ENCODE data around the gene DNASE1L3.

The DNASE1L3 gene

DNA sequence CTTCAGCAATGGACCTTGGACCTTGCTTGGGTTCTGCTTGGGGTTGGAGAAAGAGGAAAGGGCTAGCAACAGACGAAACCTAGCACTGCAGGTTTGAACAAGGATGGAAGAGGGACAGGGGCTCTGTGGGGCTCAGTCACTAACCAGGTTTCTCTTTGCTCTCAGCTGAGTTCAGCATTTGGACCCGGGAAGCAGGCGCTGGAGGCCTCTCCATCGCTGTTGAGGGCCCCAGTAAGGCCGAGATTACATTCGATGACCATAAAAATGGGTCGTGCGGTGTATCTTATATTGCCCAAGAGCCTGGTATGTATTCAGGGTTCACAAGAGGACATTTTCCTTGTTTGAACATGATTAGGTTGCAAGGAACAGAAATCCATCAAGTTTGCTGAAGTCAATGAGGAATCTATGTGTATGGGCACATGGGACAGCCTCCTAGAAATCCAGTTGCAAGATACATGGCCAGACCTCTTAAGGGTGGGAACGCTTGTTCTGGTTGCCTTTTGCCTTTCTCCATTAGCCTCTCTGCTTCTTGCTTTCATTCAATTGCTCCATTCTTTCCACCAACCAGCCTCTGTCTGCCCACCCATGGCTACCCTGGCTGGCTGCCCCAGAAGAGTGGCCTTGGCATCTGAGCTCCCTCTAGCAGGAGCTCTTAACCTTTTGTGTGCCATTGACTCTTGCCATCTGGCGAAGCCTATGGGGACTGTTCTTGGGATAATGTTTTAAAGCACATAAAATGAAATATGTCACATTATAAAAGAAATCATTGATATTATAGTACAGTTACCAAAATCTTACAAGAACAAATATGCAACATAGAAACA lies 55.9 kb downstream of the DNASE1L3 start:
- no peak for DNase-seq

DNA sequence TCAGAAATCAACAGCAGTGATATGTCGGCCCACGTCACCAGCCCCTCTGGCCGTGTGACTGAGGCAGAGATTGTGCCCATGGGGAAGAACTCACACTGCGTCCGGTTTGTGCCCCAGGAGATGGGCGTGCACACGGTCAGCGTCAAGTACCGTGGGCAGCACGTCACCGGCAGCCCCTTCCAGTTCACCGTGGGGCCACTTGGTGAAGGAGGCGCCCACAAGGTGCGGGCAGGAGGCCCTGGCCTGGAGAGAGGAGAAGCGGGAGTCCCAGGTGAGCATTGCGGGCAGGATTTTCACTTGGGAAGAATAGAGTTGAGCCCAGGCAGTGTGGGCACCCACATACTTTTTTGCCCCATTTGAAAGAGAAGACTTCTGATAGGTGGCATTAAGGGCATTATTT lies 57.4 kb downstream of the DNASE1L3 start:
- DNase-seq = no peak

DNA sequence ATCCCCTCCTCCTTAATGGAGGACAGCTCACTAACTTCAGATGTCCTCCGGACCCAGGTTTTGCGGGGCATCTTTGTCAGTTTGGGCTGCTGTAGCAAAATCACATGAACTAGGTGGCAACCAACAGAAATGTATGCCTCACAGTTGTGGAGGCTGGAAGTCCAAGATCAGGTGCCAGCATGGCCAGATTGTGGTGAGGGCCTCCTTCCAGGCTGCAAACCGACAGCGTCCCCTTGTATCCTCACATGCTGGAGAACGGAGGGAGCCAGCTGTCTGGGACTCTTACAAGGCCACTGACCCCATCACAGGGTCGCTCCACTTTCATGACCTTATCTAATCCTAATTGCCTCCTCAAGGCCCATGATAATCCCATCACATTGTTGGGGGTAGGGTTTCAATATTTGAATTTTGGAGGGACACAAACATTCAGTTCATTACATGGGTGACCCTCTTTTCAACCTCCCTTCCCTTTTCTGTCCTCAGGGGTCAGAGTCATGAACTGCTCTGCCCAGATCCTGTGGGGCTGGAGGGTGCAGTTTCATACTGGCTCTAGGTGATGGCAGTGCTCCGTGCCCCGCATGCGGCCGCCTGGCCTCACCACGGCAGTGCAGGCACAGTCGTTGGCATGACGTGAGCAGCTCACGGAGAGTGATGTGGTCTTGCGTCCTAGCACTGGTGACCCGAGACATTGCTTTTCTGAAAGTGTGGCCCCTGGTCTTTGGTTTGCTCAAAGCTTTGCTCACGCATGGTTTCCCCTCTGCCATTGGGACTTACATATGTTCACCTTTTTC lies 58.4 kb downstream of the DNASE1L3 start:
- no peak for DNase-seq

DNA sequence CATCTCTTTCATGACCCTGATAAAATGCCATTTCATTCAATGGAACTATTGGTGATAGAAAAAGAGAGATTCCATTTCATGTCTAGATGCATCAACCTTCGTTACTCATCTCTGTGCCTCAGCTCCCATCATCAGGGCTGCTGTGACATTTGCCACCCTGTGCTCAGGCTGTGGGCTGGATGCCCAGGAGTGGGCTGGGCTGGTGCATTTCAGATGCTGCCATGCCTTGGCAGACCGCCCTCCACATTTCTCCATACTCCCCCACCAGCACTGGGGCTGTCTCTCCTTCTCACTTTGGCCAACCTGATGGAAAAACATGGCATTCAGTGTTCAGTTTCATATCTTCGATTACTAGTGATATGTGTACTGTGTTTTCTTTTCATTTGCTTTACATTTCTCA lies 59.1 kb downstream of the DNASE1L3 start:
- no peak for DNase-seq

DNA sequence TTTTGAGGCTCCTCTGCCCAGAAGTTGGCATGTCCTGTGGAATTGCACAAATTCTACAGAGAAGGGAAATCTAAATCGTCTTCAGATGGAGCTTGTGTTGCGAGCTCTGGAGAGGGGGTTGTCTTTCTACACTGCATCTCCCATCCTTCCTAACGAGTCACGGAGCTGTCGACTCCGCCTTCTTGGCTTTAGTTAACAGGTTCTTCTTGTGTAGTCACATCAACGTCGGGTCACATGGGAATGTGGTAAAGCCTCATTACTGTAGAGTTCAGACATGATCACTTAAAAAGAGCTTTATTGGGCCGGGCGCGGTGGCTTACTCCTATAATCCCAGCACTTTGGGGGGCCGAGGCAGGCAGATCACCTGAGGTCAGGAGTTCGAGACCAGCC lies 60.0 kb downstream of the DNASE1L3 start:
- no peak for DNase-seq

DNA sequence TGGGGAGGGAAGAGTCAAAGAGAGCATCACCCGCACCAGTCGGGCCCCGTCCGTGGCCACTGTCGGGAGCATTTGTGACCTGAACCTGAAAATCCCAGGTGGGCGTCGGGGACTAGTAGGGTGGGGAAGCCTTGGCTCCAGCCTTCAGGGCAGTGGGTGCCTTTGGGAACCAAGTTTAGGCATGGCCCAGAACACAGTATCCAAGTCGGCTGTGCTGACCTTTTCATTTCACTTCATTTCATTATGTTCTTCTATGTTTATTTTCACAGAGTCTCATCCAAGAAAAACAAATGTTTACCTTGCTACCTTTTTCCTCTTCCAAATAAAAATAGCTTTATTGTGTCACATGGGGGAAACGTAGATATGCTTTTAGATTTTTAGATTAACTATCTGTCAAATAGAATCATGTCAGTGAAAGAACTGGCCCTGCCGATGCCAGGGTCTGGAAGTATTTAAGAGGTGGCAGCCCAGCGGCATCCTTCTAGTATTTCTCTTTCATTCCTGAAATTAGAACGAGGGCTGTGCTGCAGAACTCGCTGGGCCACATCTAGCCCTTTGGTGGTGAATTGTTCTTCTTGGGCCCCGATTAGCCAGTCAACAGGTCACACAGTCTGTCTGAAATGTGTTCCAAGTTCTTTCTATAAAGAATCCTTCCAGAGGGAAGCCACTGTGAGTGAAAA lies 60.5 kb downstream of the DNASE1L3 start:
- no peak for DNase-seq

DNA sequence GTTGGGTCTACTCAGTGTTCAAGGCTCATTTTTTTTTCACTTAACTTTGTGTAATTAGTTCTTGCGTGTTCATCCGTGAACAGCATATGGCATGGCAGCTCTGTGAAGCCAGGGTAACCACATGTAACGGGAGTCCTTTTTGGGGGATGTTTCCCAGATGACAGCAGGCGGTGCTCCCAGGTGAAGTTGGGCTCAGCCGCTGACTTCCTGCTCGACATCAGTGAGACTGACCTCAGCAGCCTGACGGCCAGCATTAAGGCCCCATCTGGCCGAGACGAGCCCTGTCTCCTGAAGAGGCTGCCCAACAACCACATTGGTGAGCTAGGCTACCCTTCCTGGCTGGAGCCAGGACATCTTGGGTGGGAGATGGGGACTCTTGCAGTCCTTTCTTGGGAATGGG lies 62.7 kb downstream of the DNASE1L3 start:
- no peak for DNase-seq

DNA sequence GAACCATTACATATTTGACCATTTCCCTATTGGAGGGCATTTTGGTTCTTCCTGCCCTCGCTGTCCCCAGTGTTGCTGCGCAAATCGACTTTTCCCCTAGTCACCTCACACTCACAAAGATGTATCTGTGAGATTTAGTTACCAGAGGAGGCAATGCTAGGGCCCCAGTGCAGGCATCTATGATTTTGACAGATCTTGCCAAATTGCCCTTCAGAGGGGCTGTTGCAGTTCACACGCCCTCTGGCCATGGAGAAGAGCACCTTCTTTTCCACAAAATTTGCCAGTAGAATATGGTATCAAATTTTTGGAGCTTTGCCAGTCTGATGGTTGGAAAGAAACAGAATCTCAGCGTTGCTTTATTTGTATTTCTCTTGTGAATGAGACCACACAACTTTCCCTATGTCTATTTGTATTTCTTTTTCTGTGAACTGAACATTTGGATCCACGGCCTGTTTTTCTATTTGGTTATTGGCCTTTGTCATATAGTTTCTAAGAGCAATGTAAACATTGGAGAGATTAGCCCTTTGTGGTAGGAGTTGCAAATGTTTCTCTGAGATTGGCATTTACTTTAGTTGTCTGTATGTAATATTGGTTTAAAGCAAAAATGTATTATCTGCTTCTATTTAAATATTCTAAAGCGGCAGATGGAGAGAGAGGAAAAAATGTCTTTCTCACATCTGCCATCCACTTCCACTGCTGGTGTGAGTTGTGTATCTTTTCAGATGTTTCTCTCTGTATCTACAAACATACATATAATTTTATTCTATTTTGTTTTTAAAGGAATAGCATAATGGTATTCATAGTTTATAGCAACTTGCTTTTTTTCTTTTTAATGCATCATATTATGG lies 66.1 kb downstream of the DNASE1L3 start:
- no peak for DNase-seq

DNA sequence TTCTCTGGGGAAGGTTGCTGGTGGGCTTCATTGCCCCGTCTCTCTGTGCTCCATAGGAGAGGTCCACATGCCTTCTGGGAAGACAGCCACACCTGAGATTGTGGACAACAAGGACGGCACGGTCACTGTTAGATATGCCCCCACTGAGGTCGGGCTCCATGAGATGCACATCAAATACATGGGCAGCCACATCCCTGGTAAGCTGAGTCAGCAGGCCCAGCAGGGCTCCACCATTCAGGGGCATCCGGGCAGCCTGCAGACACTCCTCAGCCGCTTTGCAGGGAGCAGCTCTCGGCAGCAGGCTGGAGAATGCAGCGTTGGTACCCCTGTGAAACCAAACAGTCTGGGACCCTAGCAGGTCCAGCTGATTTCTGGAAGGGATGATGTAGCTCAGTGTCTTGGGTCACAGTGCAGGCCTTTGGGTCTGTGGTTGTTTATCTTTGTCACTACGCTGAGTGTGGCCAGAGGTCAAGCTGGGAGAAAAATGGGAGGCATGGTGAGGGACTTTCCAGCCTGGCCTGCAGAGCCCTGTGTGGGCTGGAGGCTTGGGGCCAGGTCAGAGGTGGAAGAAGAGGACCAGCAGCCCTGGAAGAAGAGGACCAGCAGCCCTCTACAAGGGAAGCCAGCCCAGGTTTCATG lies 67.2 kb downstream of the DNASE1L3 start:
- peak in 1 of 2 donors; percentile 75 for DNase-seq

All from inflammatory macrophage treated with lipopolysaccharide for 1 hour (primary cell).